H1 (cell line): ENCODE data around the gene KRTAP21-3. TPM values are rescaled to one million over a fixed set of nuclear protein-coding genes. Genes with fewer than 3 reads are reported as not detected.

ENCODE experiments used
- BRCA1 ChIP-seq: IDR thresholded peaks from 2 replicates; pipeline ENCODE4 v1.6.1; 2012; ENCODE audit warnings: low read depth, low read length, improper control_type of control experiment
- CHD1 ChIP-seq: IDR thresholded peaks from 2 replicates; pipeline ENCODE4 v1.6.1; 2012; ENCODE audit warnings: low read depth, low read length, improper control_type of control experiment
- CREB1 ChIP-seq: IDR thresholded peaks from 2 replicates; pipeline ENCODE4 v1.6.1; 2012; ENCODE audit warnings: inconsistent platforms
- EGR1 ChIP-seq: IDR thresholded peaks from 2 replicates; pipeline ENCODE4 v1.6.1; 2011; ENCODE audit warnings: low read depth, low read length, borderline replicate concordance
- GABPA ChIP-seq: IDR thresholded peaks from 2 replicates; pipeline ENCODE4 v1.6.1; 2011; ENCODE audit warnings: mild to moderate bottlenecking, low read length, moderate library complexity, borderline replicate concordance; ENCODE audit not compliant: insufficient read depth
- KDM1A ChIP-seq: fragments of 200-600, 300-600 bp; sonication (generic); IDR thresholded peaks from 2 replicates; pipeline ENCODE4 v1.7.1; 2016; ENCODE audit warnings: mild to moderate bottlenecking, low read length, borderline replicate concordance
- RBBP5 ChIP-seq: IDR thresholded peaks from 2 replicates; pipeline ENCODE4 v1.7.1; 2012; ENCODE audit warnings: low read depth, mild to moderate bottlenecking, inconsistent platforms, low read length, moderate library complexity, borderline replicate concordance
- SIN3A ChIP-seq, 2 experiments: IDR thresholded peaks in 1 of 2; conservative IDR thresholded peaks in 1 of 2; 2 replicates each; pipeline ENCODE4 v1.6.1; 2011 to 2012; ENCODE audit warnings: low read length in 2 of 2, improper control_type of control experiment in 1 of 2, low read depth in 1 of 2, mild to moderate bottlenecking in 1 of 2
- SP1 ChIP-seq: IDR thresholded peaks from 2 replicates; pipeline ENCODE4 v1.6.1; 2011; ENCODE audit warnings: low read depth, low read length
- SP4 ChIP-seq: IDR thresholded peaks from 2 replicates; pipeline ENCODE4 v1.6.1; 2012; ENCODE audit warnings: low read length, inconsistent platforms
- polyA plus RNA-seq, 7 experiments: library from polyadenylated mRNA; depleted of rRNA in 3 of 7; stranded (reverse) in 5 of 7; unstranded in 2 of 7; fragments of >200 nt in 5 of 7; fragments of 200-250 nt in 2 of 7; gene quantifications; 1 replicate in 5 of 7; 2 replicates in 1 of 7; 4 replicates in 1 of 7; pipeline versions ENCODE4 v1.2.1 to v1.2.3, GENCODE V29; 2011 to 2013; ENCODE audit warnings: missing spikeins in 2 of 7, mixed read lengths in 2 of 7
- total RNA-seq: library from RNA; stranded (reverse); fragmentation: NEBNext Ultra II Directional; extraction: Animal tissue kit (Norgen Biotek cat#: 25700); gene quantifications from 2 replicates; pipeline ENCODE4 v1.2.1, GENCODE V29; 2021

KRTAP21-3 gene
- total and polyA plus RNA-seq, 2 of the 8 experiments (the other 6 are each of a cell fraction or from before 2014, with no cell fraction given) = not detected

- no peak for TF ChIP-seq GABPA
- no peak for TF ChIP-seq BRCA1
- no peak for TF ChIP-seq RBBP5
- TF ChIP-seq CREB1 = no peak
- TF ChIP-seq KDM1A = no peak
- no peak for TF ChIP-seq SP1
- no peak for TF ChIP-seq EGR1
- TF ChIP-seq SP4 = no peak
- TF ChIP-seq CHD1 = no peak
- TF ChIP-seq SIN3A (conservative IDR thresholded peaks at IDR 0.05 in 1 of 2, IDR thresholded peaks at IDR 0.05 in 1 of 2; ENCODE audit: low read depth in 1 of 2, low read length in 2 of 2) = no peak
These were observed 21.9 kb upstream of the KRTAP21-3 start (continued) for GRCh38 chr21:30740462-30740861.
